ENCODE measurements around the gene RPS19BP1. TPM values are rescaled to one million over a fixed set of nuclear protein-coding genes. Genes with fewer than 3 reads are reported as not detected.

The RPS19BP1 gene
- total RNA-seq, 1 donor from 2014 or later = 40.7 TPM

DNA sequence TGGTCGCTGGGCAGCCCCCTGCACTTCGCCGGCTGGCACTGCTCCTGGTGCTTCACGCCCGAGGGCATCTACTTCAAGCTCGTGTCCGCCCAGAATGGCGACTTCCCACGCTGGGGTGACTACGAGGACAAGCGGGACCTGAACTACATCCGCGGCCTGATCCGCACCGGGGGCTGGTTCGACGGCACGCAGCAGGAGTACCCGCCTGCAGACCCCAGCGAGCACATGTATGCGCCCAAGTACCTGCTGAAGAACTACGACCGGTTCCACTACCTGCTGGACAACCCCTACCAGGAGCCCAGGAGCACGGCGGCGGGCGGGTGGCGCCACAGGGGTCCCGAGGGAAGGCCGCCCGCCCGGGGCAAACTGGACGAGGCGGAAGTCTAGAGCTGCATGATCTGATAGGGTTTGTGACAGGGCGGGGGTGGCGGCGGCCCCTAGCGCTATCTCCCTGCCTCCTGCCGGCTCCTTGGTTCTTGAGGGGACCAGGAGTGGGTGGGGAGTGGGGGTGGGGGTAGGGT lies 43.9 kb downstream of the RPS19BP1 start:
- no peak for ATAC-seq

- no peak for ATAC-seq
These were observed 44.6 kb downstream of the RPS19BP1 start for GRCh38 chr22:39487826-39488520.

- no peak for ATAC-seq
These were observed 45.4 kb downstream of the RPS19BP1 start for GRCh38 chr22:39486951-39487825.

- no peak for ATAC-seq
These were observed 49.8 kb downstream of the RPS19BP1 start for GRCh38 chr22:39482768-39483167.

- ATAC-seq = no peak
These were observed 51.0 kb downstream of the RPS19BP1 start for GRCh38 chr22:39481595-39481994.

DNA sequence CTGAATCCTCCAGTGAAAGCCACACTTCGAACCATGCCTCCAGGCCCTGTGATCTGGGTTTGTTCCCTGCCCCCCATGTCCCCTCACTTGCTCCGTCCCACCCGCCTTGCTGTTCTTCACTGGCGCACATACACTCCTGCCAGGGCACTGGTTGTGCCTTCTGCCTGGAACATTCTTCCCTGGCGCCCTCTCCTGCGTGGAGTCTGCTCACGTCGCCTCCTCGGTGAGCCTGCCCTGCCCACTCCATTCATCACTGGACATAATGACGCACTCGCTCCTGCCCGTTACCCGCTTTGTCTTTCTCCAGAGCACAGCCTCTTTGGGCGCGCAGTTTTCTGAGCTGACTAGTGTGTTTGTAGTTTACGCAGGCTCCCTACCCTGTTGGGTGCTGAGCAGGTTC lies 51.5 kb downstream of the RPS19BP1 start:
- ATAC-seq = no peak

DNA sequence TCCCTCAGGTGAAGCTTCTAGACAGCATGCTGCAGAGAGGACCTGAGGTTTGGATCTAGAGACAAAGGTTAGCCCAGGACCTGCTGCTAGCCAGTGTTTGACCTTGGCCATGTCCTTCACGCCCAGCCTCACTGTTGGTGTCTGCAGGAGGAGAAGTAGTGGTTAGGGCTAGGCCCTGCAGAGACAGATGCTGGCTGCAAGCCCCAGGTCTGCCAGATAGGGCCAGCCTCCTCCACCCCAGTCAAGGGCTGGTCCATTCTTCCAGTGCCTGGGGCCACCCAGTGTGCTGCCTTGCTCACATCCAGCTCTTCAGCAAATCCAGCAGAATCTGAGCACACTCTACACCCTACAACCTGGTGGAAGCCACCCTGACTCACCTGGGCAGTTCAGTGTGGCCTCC lies 52.0 kb downstream of the RPS19BP1 start:
- no peak for ATAC-seq

DNA sequence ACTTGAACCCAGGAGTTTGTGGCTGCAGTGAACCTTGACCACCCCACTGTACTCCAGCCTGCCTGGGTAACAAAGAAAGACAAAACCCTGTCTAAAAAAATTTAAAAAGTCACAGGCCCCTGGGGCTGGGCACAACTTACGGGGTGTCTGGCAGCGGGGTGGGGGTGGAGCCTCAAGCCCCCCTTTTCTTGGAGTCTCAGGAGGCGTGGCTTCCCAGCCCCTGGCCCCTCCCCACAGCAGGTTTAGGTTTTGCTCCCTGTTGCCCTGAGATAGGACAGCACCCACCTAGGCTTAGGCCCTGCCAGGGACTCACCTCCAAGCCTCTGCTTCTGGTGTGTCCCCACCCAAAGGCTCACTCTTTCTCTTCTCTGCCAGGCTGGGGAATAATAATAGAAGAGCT lies 53.3 kb downstream of the RPS19BP1 start:
- no peak for ATAC-seq

Other genes with a start within 250 kb of the RPS19BP1 start
- 1,774 TPM for gene RPL3, start 213.1 kb downstream of the RPS19BP1 start, total RNA-seq
- gene SYNGR1, start 182.8 kb downstream of the RPS19BP1 start, total RNA-seq = 23.0 TPM
- gene TAB1, start 133.0 kb downstream of the RPS19BP1 start, total RNA-seq = 10.9 TPM
- gene MGAT3, start 75.7 kb downstream of the RPS19BP1 start, total RNA-seq = 0.44 TPM
- gene MIEF1, start 30.5 kb downstream of the RPS19BP1 start, total RNA-seq = 16.7 TPM
- 375 TPM for gene ATF4, start 12.2 kb downstream of the RPS19BP1 start, total RNA-seq
- gene CACNA1I, start 38.0 kb upstream of the RPS19BP1 start, total RNA-seq = 0.08 TPM

All from esophagus mucosa (tissue), 1 donor.